HG02588 (cell line): ENCODE measurements around the gene ABHD1.
A peak's percentile ranks its signal among the peaks of the same experiment; 100 is the strongest.
"Not testable (repeated sequence)": the region's sequence is repeated elsewhere in the genome, so short reads cannot be mapped to it uniquely, and the experiment has no call there.

Experiments used
- ATAC-seq: cut with Tn5 transposase; IDR thresholded peaks from one replicate; pipeline ENCODE4 v1.9.1; 2021; ENCODE audit warnings: mild to moderate bottlenecking, moderate library complexity; ENCODE audit not compliant: unreplicated experiment

The ABHD1 gene

GRCh38 chr2:27123302-27124150 lies at the start of gene ABHD1:
Gene ABHD1 (plus strand): TSS chr2:27123815. CDS start chr2:27123949, 134 bp downstream.
- ATAC-seq, result no peak

- ATAC-seq, result no peak
Observed at GRCh38 chr2:27074738-27075565, 48.7 kb upstream of the ABHD1 start.

- ATAC-seq, result not testable (repeated sequence)
Observed at GRCh38 chr2:27075566-27075871, 48.1 kb upstream of the ABHD1 start.

GRCh38 chr2:27076323-27076722 lies 47.3 kb upstream of the ABHD1 start:
- no peak for ATAC-seq

GRCh38 chr2:27077231-27077630 lies 46.4 kb upstream of the ABHD1 start:
- no peak for ATAC-seq

GRCh38 chr2:27078267-27079194 lies 45.1 kb upstream of the ABHD1 start, which contains the start of gene EMILIN1:
Gene EMILIN1 (plus strand): TSS chr2:27078615. CDS start chr2:27079066, 451 bp downstream.
- no peak for ATAC-seq

GRCh38 chr2:27079233-27080139 lies 44.1 kb upstream of the ABHD1 start:
- no peak for ATAC-seq

GRCh38 chr2:27080140-27080469 lies 43.5 kb upstream of the ABHD1 start:
- no peak for ATAC-seq

GRCh38 chr2:27080603-27080936 lies 43.0 kb upstream of the ABHD1 start:
- no peak for ATAC-seq

GRCh38 chr2:27081984-27082772 lies 41.4 kb upstream of the ABHD1 start:
- no peak for ATAC-seq

GRCh38 chr2:27082773-27083409 lies 40.7 kb upstream of the ABHD1 start:
- no peak for ATAC-seq

- ATAC-seq, result no peak
Observed at GRCh38 chr2:27083410-27084296, 40.0 kb upstream of the ABHD1 start.

GRCh38 chr2:27084297-27085061 lies 39.1 kb upstream of the ABHD1 start:
- ATAC-seq, result no peak

- no peak for ATAC-seq
Observed at GRCh38 chr2:27085062-27085672, 38.4 kb upstream of the ABHD1 start.

GRCh38 chr2:27085673-27086089 lies 37.9 kb upstream of the ABHD1 start:
- no peak for ATAC-seq

- ATAC-seq, result peak; percentile 78
Observed at GRCh38 chr2:27086090-27086723, 37.4 kb upstream of the ABHD1 start.
